ENCODE measurements around the gene LPP. TPM values are rescaled to one million over a fixed set of nuclear protein-coding genes. Genes with fewer than 3 reads are reported as not detected.

LPP gene
- total and polyA plus RNA-seq, 9 of the 15 experiments (the other 6 are each of a cell fraction or from before 2014, with no cell fraction given), result 0.07 to 0.18 TPM; not detected in 7

DNA sequence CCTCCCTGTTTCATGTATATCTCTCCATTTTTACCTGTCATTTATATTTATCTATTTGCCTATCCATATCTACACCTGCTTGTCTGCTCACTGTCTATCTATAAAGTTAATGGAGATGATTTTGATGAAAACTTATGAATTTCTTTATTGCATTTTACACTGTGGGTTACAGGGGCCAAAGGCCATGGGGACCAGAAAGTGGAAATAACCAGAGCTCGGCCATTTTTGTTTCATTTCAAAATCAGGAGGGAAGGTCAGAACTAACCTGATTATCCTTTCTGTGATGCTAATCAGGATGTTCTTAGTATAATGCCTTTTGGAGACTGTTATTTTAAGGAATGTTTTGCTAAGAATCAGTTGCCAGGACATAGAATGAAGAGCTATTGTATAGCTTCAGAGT is 147.2 kb downstream of the LPP start:
- no TSS peak for BruUV-seq (replicated peaks)
- H2AFZ ChIP-seq (ENCODE audit: low read depth, low read length), result no peak overlapping the region
- no peaks in the 10 kb centered on the region for H3K4me1 ChIP-seq (replicated peaks in 1 of 2; ENCODE audit: control insufficient read depth in 2 of 2, insufficient read depth in 2 of 2, low read length in 2 of 2)
- FAIRE-seq (no peak), DNase-seq (ENCODE audit: extremely low read depth in 1 of 4, low spot score in 3 of 4) (no peak), ATAC-seq (no peak)
- WGBS (ENCODE audit: insufficient coverage, low coverage, missing lambda C conversion rate), result 0% methylated on average over 1 of the region's 1 CpG
- H3K9me1 ChIP-seq (ENCODE audit: control insufficient read depth, insufficient read depth, low read length), result no peaks in the 10 kb centered on the region
- H3K9me3 ChIP-seq (replicated peaks; ENCODE audit: control insufficient read depth, insufficient read depth, low read depth, low read length), result no peaks in the 10 kb centered on the region
- in situ Hi-C loops (cut with MboI) (no loop called here), intact Hi-C loops (cut with micrococcal nuclease) (no loop called here)
- POLR2A ChIA-PET, result interaction anchor here (1.1 kb wide), 1 partner anchor 15 kb away, joined by 3 read pairs; no protein-coding TSS in a partner anchor
- no peaks in the 10 kb centered on the region for H3K79me2 ChIP-seq (ENCODE audit: control insufficient read depth, insufficient read depth, low read length)
- no peaks in the 10 kb centered on the region for H4K20me1 ChIP-seq (replicated peaks; ENCODE audit: control insufficient read depth, insufficient read depth, low read length)
- no peak overlapping the region for H3K9ac ChIP-seq (ENCODE audit: insufficient read depth in 1 of 2, low read depth in 2 of 2, low read length in 2 of 2)
- no peak overlapping the region for H3K4me3 ChIP-seq
- CTCF ChIA-PET (ENCODE audit: low intra/inter-chr PET ratio), result no interaction called here
- no peak overlapping the region for H3K27ac ChIP-seq (ENCODE audit: extremely low read depth, low read depth, low read length)
- H3K27me3 ChIP-seq (ENCODE audit: control insufficient read depth in 2 of 2, insufficient read depth in 2 of 2, low read length in 2 of 2), result no peaks in the 10 kb centered on the region
- TF ChIP-seq, protein P1, sequence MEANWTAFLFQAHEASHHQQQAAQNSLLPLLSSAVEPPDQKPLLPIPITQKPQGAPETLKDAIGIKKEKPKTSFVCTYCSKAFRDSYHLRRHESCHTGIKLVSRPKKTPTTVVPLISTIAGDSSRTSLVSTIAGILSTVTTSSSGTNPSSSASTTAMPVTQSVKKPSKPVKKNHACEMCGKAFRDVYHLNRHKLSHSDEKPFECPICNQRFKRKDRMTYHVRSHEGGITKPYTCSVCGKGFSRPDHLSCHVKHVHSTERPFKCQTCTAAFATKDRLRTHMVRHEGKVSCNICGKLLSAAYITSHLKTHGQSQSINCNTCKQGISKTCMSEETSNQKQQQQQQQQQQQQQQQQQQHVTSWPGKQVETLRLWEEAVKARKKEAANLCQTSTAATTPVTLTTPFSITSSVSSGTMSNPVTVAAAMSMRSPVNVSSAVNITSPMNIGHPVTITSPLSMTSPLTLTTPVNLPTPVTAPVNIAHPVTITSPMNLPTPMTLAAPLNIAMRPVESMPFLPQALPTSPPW (CRISPR knock-in tag; IDR thresholded peaks at IDR 0.05), result no peak
- TF ChIP-seq ZNF124 (CRISPR knock-in tag; IDR thresholded peaks at IDR 0.05) (no peak), HMG20A (CRISPR knock-in tag; conservative IDR thresholded peaks at IDR 0.05) (no peak), RB1 (IDR thresholded peaks at IDR 0.05; ENCODE audit: low read depth) (no peak), RBM14 (IDR thresholded peaks at IDR 0.05; ENCODE audit: borderline replicate concordance, insufficient read depth, low read depth, low read length) (no peak), ZNF239 (CRISPR knock-in tag; IDR thresholded peaks at IDR 0.05) (no peak)
- TF ChIP-seq, protein P2, sequence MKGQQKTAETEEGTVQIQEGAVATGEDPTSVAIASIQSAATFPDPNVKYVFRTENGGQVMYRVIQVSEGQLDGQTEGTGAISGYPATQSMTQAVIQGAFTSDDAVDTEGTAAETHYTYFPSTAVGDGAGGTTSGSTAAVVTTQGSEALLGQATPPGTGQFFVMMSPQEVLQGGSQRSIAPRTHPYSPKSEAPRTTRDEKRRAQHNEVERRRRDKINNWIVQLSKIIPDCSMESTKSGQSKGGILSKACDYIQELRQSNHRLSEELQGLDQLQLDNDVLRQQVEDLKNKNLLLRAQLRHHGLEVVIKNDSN (CRISPR knock-in tag; IDR thresholded peaks at IDR 0.05), result no peak
- no peaks in the 10 kb centered on the region for H3K36me3 ChIP-seq (ENCODE audit: control insufficient read depth, insufficient read depth, low read length)
- no peak overlapping the region for H3K4me2 ChIP-seq (ENCODE audit: insufficient read depth, low read length)

Data from K562 (cell line).